Testis (tissue), 2 donors: ENCODE data around the gene ORC6.

Experiments
- CTCF ChIP-seq, 3 experiments: fragments of 450-650 bp in 2 of 3; fragments of 200-600 bp in 1 of 3; sonication (generic) in 1 of 3; IDR thresholded peaks; one replicate each; pipeline ENCODE4 v1.5.1; 2016 to 2019; ENCODE audit warnings: antibody characterized with exemption in 3 of 3, mild to moderate bottlenecking in 2 of 3, moderate library complexity in 1 of 3
- POLR2A ChIP-seq: fragments of 450-650 bp; IDR thresholded peaks from one replicate; pipeline ENCODE4 v1.6.1; 2017; ENCODE audit warnings: antibody characterized with exemption, mild to moderate bottlenecking, moderate library complexity

GRCh38 chr16:46689365-46690280, at the start of gene ORC6:
- TF ChIP-seq CTCF (IDR thresholded peaks at IDR 0.05) (peak; percentile 19 to 42 (median 27)), POLR2A (no peak)
